ENCODE results near the gene PLEKHM3.

The PLEKHM3 gene

DNA sequence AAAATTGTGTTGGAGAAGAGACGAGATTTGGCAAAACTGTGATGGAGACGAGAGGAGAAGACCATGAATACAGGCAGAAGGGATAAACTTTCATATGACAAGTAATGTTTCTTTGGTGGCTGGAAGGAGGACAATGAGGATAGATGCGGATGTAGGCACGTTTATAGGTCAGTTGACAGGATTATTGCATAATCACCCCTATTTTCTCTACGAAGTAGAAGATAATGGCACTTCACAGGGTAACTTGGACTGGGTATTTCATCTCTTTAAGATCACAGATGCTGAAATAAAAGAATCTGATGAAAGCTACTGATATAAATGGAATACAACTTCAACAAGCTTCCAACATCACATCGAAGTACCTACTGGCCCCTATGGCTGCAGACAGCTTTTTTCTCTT, 81.0 kb downstream of the PLEKHM3 start:
- no peak overlapping the region for H3K27ac ChIP-seq (ENCODE audit: low read length)
- H3K27me3 ChIP-seq (ENCODE audit: low read depth, low read length), result no peaks in the 10 kb centered on the region
- TF ChIP-seq EZH2phosphoT487 (IDR thresholded peaks at IDR 0.05; ENCODE audit: low read depth), result no peak
- TF ChIP-seq, protein P1, sequence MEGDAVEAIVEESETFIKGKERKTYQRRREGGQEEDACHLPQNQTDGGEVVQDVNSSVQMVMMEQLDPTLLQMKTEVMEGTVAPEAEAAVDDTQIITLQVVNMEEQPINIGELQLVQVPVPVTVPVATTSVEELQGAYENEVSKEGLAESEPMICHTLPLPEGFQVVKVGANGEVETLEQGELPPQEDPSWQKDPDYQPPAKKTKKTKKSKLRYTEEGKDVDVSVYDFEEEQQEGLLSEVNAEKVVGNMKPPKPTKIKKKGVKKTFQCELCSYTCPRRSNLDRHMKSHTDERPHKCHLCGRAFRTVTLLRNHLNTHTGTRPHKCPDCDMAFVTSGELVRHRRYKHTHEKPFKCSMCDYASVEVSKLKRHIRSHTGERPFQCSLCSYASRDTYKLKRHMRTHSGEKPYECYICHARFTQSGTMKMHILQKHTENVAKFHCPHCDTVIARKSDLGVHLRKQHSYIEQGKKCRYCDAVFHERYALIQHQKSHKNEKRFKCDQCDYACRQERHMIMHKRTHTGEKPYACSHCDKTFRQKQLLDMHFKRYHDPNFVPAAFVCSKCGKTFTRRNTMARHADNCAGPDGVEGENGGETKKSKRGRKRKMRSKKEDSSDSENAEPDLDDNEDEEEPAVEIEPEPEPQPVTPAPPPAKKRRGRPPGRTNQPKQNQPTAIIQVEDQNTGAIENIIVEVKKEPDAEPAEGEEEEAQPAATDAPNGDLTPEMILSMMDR (IDR thresholded peaks at IDR 0.05; ENCODE audit: low read depth, low read length), result no peak
- no peak overlapping the region for H2AFZ ChIP-seq (ENCODE audit: low read depth, low read length)
- H4K20me1 ChIP-seq (ENCODE audit: insufficient read depth, low read length), result no peaks in the 10 kb centered on the region
- H3K4me2 ChIP-seq (ENCODE audit: low read length), result no peak overlapping the region
- no peaks in the 10 kb centered on the region for H3K36me3 ChIP-seq (replicated peaks; ENCODE audit: low read depth, low read length)
- no peaks in the 10 kb centered on the region for H3K9me3 ChIP-seq (ENCODE audit: insufficient read depth, low read length)
- no peak overlapping the region for H3K9ac ChIP-seq (ENCODE audit: low read length)
- no peaks in the 10 kb centered on the region for H3K4me1 ChIP-seq (ENCODE audit: low read length)
- H3K4me3 ChIP-seq (ENCODE audit: low read length), result no peak overlapping the region
- H3K79me2 ChIP-seq (ENCODE audit: low read length), result no peaks in the 10 kb centered on the region

DNA sequence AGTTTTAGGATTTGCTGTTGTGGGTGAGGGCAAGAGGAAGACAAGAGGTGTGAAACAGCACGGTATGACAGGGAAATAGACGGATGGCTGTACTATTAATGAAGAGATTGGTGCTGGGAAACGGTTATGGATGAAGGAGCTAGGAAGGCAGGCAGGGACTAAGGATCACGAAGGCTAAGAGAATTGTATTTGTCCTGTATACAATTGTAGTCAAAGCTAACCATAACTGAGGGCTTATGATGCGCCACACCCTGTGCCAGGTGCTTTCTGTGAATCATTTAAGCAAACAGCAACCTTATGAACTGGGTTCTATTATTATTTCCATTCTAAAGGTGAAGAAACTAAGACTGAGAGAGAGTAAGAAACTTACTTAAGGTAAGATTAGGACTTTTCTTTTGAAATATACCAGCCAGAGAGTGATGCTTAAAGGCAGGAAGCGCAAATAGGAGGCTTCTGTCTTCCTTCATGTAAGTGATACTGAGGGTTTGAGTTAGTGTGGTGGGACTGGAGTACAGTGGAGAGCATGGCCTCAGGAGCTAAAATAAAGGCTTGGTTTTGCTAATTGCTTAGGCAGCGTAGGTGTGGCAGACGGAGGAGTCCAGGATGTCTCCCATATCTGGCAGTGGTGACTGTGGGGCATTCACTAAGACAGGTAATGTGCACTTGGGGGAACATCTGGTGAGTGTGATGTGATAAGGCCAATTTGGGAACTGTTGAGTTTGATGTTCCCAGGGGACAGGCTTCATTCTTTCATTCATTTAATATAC, 85.8 kb downstream of the PLEKHM3 start:
- no peak overlapping the region for H2AFZ ChIP-seq (ENCODE audit: low read depth, low read length)
- H3K9ac ChIP-seq (ENCODE audit: low read length), result no peak overlapping the region
- no peak overlapping the region for H3K27ac ChIP-seq (ENCODE audit: low read length)
- H3K4me2 ChIP-seq (ENCODE audit: low read length), result no peak overlapping the region
- H3K36me3 ChIP-seq (replicated peaks; ENCODE audit: low read depth, low read length), result no peaks in the 10 kb centered on the region
- no peaks in the 10 kb centered on the region for H3K27me3 ChIP-seq (ENCODE audit: low read depth, low read length)
- no peaks in the 10 kb centered on the region for H3K4me1 ChIP-seq (ENCODE audit: low read length)
- H3K79me2 ChIP-seq (ENCODE audit: low read length), result no peaks in the 10 kb centered on the region
- no peak overlapping the region for H3K4me3 ChIP-seq (ENCODE audit: low read length)
- H4K20me1 ChIP-seq (ENCODE audit: insufficient read depth, low read length), result no peaks in the 10 kb centered on the region
- TF ChIP-seq, protein P1 (IDR thresholded peaks at IDR 0.05; ENCODE audit: low read depth, low read length), result no peak
- no peak for TF ChIP-seq EZH2phosphoT487 (IDR thresholded peaks at IDR 0.05; ENCODE audit: low read depth)
- no peaks in the 10 kb centered on the region for H3K9me3 ChIP-seq (ENCODE audit: insufficient read depth, low read length)

DNA sequence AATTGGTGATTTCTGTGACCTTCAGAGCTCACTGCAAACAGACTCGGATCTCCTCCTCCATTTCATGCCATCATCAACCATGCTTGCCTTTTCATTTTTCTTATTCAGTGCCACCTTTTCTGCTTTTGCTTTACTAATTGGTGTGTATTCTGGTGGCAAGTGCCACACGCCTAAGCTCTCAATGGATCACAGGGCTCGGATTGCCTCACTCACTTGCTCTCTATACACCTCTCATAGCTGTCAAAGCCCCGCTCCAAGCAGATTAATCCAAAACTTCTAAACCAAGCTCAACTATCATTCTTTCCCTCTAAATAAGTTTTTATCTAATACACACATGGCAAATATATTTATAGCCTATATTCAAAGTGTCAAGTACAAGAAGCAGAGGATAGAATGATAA, 86.4 kb downstream of the PLEKHM3 start:
- Histone ChIP-seq H3K36me3 (replicated peaks; ENCODE audit: low read depth, low read length) (no peaks in the 10 kb centered on the region), H3K4me1 (ENCODE audit: low read length) (no peaks in the 10 kb centered on the region), H3K4me2 (ENCODE audit: low read length) (no peak overlapping the region), H3K9me3 (ENCODE audit: insufficient read depth, low read length) (no peaks in the 10 kb centered on the region), H3K27me3 (ENCODE audit: low read depth, low read length) (no peaks in the 10 kb centered on the region), H2AFZ (ENCODE audit: low read depth, low read length) (no peak overlapping the region), H3K79me2 (ENCODE audit: low read length) (no peaks in the 10 kb centered on the region), H3K27ac (ENCODE audit: low read length) (no peak overlapping the region), H3K4me3 (ENCODE audit: low read length) (no peak overlapping the region), H3K9ac (ENCODE audit: low read length) (no peak overlapping the region), H4K20me1 (ENCODE audit: insufficient read depth, low read length) (no peaks in the 10 kb centered on the region)
- no peak for TF ChIP-seq EZH2phosphoT487 (IDR thresholded peaks at IDR 0.05; ENCODE audit: low read depth)
- TF ChIP-seq, protein P1 (IDR thresholded peaks at IDR 0.05; ENCODE audit: low read depth, low read length), result no peak

DNA sequence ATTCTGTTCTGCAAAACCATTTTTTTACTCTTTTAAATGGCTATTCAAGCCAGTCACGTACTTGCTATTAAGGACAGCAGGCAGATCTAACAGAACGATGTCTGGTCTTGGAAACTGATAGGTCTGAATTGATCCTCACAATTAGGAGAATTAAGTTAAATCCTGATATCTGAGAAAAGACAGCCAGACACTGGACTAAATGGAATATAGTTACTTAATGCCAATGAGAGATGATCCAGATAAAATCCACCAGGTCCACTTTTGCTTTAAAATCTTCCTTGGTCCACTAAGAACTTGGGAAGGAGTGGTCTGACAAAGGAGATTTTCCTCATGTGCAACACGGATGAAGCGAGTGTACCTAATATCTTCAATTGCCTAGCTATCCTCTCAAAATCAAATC, 86.9 kb downstream of the PLEKHM3 start:
- Histone ChIP-seq H3K4me2 (ENCODE audit: low read length) (no peak overlapping the region), H2AFZ (ENCODE audit: low read depth, low read length) (no peak overlapping the region), H3K27me3 (ENCODE audit: low read depth, low read length) (no peaks in the 10 kb centered on the region), H3K27ac (ENCODE audit: low read length) (no peak overlapping the region), H3K4me1 (ENCODE audit: low read length) (no peaks in the 10 kb centered on the region), H4K20me1 (ENCODE audit: insufficient read depth, low read length) (no peaks in the 10 kb centered on the region), H3K4me3 (ENCODE audit: low read length) (no peak overlapping the region), H3K36me3 (replicated peaks; ENCODE audit: low read depth, low read length) (no peaks in the 10 kb centered on the region), H3K9me3 (ENCODE audit: insufficient read depth, low read length) (no peaks in the 10 kb centered on the region), H3K79me2 (ENCODE audit: low read length) (no peaks in the 10 kb centered on the region), H3K9ac (ENCODE audit: low read length) (no peak overlapping the region)
- TF ChIP-seq, protein P1 (IDR thresholded peaks at IDR 0.05; ENCODE audit: low read depth, low read length), result no peak
- TF ChIP-seq EZH2phosphoT487 (IDR thresholded peaks at IDR 0.05; ENCODE audit: low read depth), result no peak

Measured in OCI-LY3 (cell line).